WI38 (cell line): ENCODE measurements around the gene KIF26B.

Source experiments
- H3K4me3 ChIP-seq: 2 replicates; pipeline ENCODE4 v1.5.1; 2011; ENCODE audit warnings: low read depth, mild to moderate bottlenecking, control low read depth, low read length
- TF ChIP-seq, protein P1 (sequence below): IDR thresholded peaks from 2 replicates; pipeline ENCODE4 v1.5.1; 2012; ENCODE audit warnings: low read depth, mild to moderate bottlenecking, control low read depth, low read length

The KIF26B gene

GRCh38 chr1:245500546-245500945, 345.8 kb downstream of the KIF26B start:
- TF ChIP-seq, protein P1, sequence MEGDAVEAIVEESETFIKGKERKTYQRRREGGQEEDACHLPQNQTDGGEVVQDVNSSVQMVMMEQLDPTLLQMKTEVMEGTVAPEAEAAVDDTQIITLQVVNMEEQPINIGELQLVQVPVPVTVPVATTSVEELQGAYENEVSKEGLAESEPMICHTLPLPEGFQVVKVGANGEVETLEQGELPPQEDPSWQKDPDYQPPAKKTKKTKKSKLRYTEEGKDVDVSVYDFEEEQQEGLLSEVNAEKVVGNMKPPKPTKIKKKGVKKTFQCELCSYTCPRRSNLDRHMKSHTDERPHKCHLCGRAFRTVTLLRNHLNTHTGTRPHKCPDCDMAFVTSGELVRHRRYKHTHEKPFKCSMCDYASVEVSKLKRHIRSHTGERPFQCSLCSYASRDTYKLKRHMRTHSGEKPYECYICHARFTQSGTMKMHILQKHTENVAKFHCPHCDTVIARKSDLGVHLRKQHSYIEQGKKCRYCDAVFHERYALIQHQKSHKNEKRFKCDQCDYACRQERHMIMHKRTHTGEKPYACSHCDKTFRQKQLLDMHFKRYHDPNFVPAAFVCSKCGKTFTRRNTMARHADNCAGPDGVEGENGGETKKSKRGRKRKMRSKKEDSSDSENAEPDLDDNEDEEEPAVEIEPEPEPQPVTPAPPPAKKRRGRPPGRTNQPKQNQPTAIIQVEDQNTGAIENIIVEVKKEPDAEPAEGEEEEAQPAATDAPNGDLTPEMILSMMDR: no peak
- no peak overlapping the region for H3K4me3 ChIP-seq

DNA sequence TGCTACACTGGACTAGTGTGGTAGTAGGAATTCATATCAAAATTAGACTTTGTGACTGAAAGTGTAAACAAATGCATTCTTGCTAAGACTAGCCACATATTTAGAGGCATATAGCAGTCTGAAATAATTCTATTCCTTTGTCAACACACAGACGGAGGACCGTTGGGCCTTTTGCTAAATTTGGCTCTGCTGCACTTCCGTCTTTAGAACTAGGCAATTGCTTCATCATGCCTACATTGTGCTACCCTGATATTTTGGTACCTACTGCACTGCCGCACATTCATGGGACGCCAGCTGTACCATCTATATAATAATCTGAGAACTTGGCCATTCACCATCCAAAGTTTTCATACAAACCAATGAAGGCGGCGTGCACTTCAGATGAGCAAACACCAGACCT, 346.8 kb downstream of the KIF26B start:
- TF ChIP-seq, protein P1: no peak
- H3K4me3 ChIP-seq: no peak overlapping the region

DNA sequence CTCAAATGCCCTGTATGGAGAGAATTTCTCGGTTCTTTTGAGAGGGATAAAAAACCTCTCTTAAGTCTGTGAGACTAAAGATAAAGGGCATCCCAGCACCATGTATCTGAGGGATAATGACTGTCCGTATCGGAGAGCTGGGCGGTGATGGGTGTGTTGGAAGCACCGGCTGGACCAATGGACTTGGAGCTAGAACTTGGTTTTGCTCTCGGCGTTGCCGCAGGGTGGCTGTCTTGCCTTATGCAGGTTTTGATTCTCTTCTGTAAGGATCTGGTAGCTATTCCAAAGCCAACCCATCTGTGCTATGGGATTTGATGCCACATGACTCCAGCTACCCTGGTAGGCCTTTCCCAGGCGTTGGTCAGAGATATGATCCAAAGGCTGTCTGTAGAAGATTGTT, 348.8 kb downstream of the KIF26B start:
- H3K4me3 ChIP-seq: no peak overlapping the region
- TF ChIP-seq, protein P1: no peak

GRCh38 chr1:245510144-245510543, 355.4 kb downstream of the KIF26B start:
- H3K4me3 ChIP-seq: no peak overlapping the region
- TF ChIP-seq, protein P1: no peak

GRCh38 chr1:245512181-245512888, 357.6 kb downstream of the KIF26B start:
- TF ChIP-seq, protein P1: no peak
- no peak overlapping the region for H3K4me3 ChIP-seq

DNA sequence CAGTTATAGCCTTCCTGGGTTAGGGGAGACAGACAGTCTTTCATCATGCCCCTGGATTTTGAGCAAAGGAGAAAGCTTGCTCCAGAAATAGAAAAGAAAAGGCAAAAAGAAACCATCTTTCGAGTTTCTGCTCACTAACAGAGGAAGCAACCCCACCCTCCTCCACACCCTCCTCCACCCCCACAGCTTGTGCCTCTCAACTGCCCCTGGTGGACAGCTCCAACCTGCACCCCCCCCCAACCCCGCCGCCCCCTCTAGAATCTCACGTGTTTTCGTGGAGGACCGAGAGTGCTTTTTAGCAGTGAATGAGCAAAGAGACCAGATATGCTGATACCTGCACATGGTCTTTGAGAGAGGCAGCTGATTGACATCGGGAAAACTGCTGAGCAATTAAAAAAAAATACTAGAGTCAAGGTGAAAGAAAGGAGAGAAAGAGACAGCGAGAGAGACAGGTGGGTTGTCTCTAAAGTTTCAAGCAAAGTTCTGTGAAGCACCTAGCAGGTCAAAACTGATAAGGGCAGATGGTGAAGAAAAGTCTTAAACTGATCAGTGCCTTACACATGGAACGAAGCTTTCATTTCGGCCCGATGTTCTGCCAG, 358.3 kb downstream of the KIF26B start:
- H3K4me3 ChIP-seq: no peak overlapping the region

DNA sequence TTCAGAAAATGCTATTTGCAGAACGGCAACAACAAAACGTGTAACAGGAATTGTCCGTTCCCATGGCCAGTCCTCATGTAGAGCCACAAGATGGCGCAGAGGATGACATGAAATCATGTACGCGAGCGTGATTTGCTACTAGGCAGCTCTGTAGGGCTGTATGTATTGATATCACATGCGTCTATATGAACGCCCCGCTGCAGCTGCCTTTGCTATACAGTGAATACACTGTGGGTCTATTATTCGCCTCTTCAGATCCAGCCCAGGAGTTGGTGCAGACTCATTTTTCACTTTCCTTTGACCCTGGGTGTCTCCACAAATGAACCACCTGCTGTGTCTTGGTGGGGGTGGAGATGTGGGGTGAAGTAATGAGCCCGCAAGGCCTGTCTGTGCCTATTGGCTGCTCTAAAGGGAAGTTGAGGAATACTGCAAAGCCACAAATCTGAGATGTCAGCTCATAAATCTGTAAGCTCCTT, 361.5 kb downstream of the KIF26B start:
- TF ChIP-seq, protein P1: peak; percentile 59
- no peak overlapping the region for H3K4me3 ChIP-seq

More for the DNA sequence above, 358.3 kb downstream of the KIF26B start:
- TF ChIP-seq, protein P1: no peak
